ENCODE measurements around the gene PLEKHA4.

The PLEKHA4 gene

GRCh38 chr19:48826606-48827020 is 41.8 kb downstream of the PLEKHA4 start:
- DNase-seq (ENCODE audit: low spot score) = no peak

GRCh38 chr19:48822514-48822913 is 45.9 kb downstream of the PLEKHA4 start:
- no peak for DNase-seq (ENCODE audit: low spot score)

GRCh38 chr19:48821633-48822032 is 46.8 kb downstream of the PLEKHA4 start:
- no peak for DNase-seq (ENCODE audit: low spot score)

GRCh38 chr19:48819366-48819816 is 49.0 kb downstream of the PLEKHA4 start:
- DNase-seq (ENCODE audit: low spot score) = peak; percentile 89

GRCh38 chr19:48818234-48818820 is 50.1 kb downstream of the PLEKHA4 start:
- no peak for DNase-seq (ENCODE audit: low spot score)

- no peak for DNase-seq (ENCODE audit: low spot score)
Observed at GRCh38 chr19:48817585-48818124, 50.8 kb downstream of the PLEKHA4 start.

GRCh38 chr19:48815870-48816501 is 52.4 kb downstream of the PLEKHA4 start:
- no peak for DNase-seq (ENCODE audit: low spot score)

- no peak for DNase-seq (ENCODE audit: low spot score)
Observed at GRCh38 chr19:48814895-48815294, 53.5 kb downstream of the PLEKHA4 start.

- no peak for DNase-seq (ENCODE audit: low spot score)
Observed at GRCh38 chr19:48813123-48813913, 55.1 kb downstream of the PLEKHA4 start.

GRCh38 chr19:48812094-48812929 is 56.1 kb downstream of the PLEKHA4 start:
- DNase-seq (ENCODE audit: low spot score) = peak; percentile 95

- no peak for DNase-seq (ENCODE audit: low spot score)
Observed at GRCh38 chr19:48810151-48810550, 58.3 kb downstream of the PLEKHA4 start.

GRCh38 chr19:48807590-48808308 is 60.7 kb downstream of the PLEKHA4 start:
- DNase-seq (ENCODE audit: low spot score) = no peak

GRCh38 chr19:48806818-48807589 is 61.4 kb downstream of the PLEKHA4 start:
- DNase-seq (ENCODE audit: low spot score) = peak; percentile 59

- no peak for DNase-seq (ENCODE audit: low spot score)
Observed at GRCh38 chr19:48806518-48806817, 61.9 kb downstream of the PLEKHA4 start.

GRCh38 chr19:48805452-48805851 is 63.0 kb downstream of the PLEKHA4 start:
- no peak for DNase-seq (ENCODE audit: low spot score)

- DNase-seq (ENCODE audit: low spot score) = no peak
Observed at GRCh38 chr19:48804496-48804895, 63.9 kb downstream of the PLEKHA4 start.

GRCh38 chr19:48802623-48803022 is 65.8 kb downstream of the PLEKHA4 start:
- no peak for DNase-seq (ENCODE audit: low spot score)

GRCh38 chr19:48799358-48800300 is 68.8 kb downstream of the PLEKHA4 start:
- DNase-seq (ENCODE audit: low spot score) = no peak

GRCh38 chr19:48798937-48799336 is 69.5 kb downstream of the PLEKHA4 start:
- no peak for DNase-seq (ENCODE audit: low spot score)

- no peak for DNase-seq (ENCODE audit: low spot score)
Observed at GRCh38 chr19:48797103-48797502, 71.3 kb downstream of the PLEKHA4 start.

Measured in GM03348 (cell line).